SK-N-SH (cell line): Measurements from ENCODE around the gene MAD2L2. TPM values are rescaled to one million over a fixed set of nuclear protein-coding genes. Genes with fewer than 3 reads are reported as not detected.

Experiments used
- CTCF ChIA-PET: fragments of 300-600, 350-600 bp; formaldehyde crosslinking; extraction: SDS; loops from one replicate; lab custom pipeline; 2021; lab: Yijun Ruan, JAX
- POLR2A ChIA-PET: fragments of 350-600 bp; sonication (Branson Sonifier 250); formaldehyde crosslinking; extraction: SDS; loops from one replicate; lab custom pipeline; 2020; ENCODE audit warnings: antibody characterized with exemption, inconsistent platforms; lab: Yijun Ruan, JAX
- DNase-seq: peaks from one replicate; pipeline ENCODE4 v3.0.0; 2012
- H2AFZ ChIP-seq: fragments of 200-600 bp; sonication (generic); 2 replicates; pipeline ENCODE4 v1.8.1; 2016; ENCODE audit warnings: antibody characterized with exemption, mild to moderate bottlenecking, low read depth
- H3F3A ChIP-seq: fragments of 200-600 bp; sonication (generic); replicated peaks from 2 replicates; pipeline ENCODE3; 2016; ENCODE audit warnings: antibody characterized with exemption, mild to moderate bottlenecking; ENCODE audit not compliant: insufficient read depth
- H3K27ac ChIP-seq, 2 experiments: fragments of 200-500 bp in 1 of 2; fragments of 200-600 bp in 1 of 2; sonication (Bioruptor generic) in 1 of 2; sonication (generic), shearing (Covaris generic) in 1 of 2; 2 replicates each; pipeline versions ENCODE4 v1.5.1 to v1.6.1; 2014 to 2016; ENCODE audit warnings: low read depth in 2 of 2, inconsistent platforms in 1 of 2, low read length in 1 of 2, mild to moderate bottlenecking in 1 of 2, mixed read lengths in 1 of 2
- H3K27me3 ChIP-seq: fragments of 200-600 bp; sonication (generic), shearing (Covaris generic); 2 replicates; pipeline ENCODE4 v1.6.1; 2016; ENCODE audit warnings: mixed run types; ENCODE audit not compliant: insufficient read depth
- H3K36me3 ChIP-seq, 2 experiments: fragments of 200-500 bp in 1 of 2; fragments of 200-600 bp in 1 of 2; sonication (Bioruptor generic) in 1 of 2; sonication (generic) in 1 of 2; replicated peaks in 1 of 2; 2 replicates each; pipeline versions ENCODE3 to v1.5.1; 2014 to 2016; ENCODE audit warnings: low read length in 1 of 2, mild to moderate bottlenecking in 1 of 2; ENCODE audit not compliant: insufficient read depth in 2 of 2, control insufficient read depth in 1 of 2
- H3K4me1 ChIP-seq, 2 experiments: fragments of 200-500 bp in 1 of 2; fragments of 200-600 bp in 1 of 2; sonication (Bioruptor generic) in 1 of 2; sonication (generic), shearing (Covaris generic) in 1 of 2; 2 replicates each; pipeline versions ENCODE4 v1.5.1 to v1.6.1; 2014 to 2016; ENCODE audit warnings: low read depth in 1 of 2, low read length in 1 of 2, mixed run types in 1 of 2; ENCODE audit not compliant: insufficient read depth in 2 of 2, control insufficient read depth in 1 of 2
- H3K4me2 ChIP-seq: fragments of 200-600 bp; sonication (generic), shearing (Covaris generic); 2 replicates; pipeline ENCODE4 v1.6.1; 2017; ENCODE audit warnings: mixed run types
- H3K4me3 ChIP-seq, 2 experiments: fragments of 200-500 bp in 1 of 2; fragments of 200-600 bp in 1 of 2; sonication (Bioruptor generic) in 1 of 2; sonication (generic), shearing (Covaris generic) in 1 of 2; 2 replicates each; pipeline versions ENCODE4 v1.5.1 to v1.8.1; 2014 to 2016; ENCODE audit warnings: low read depth in 2 of 2, inconsistent platforms in 1 of 2, low read length in 1 of 2, mild to moderate bottlenecking in 1 of 2, mixed read lengths in 1 of 2, moderate library complexity in 1 of 2
- H3K79me2 ChIP-seq: fragments of 200-600 bp; sonication (generic); 2 replicates; pipeline ENCODE4 v1.8.1; 2017; ENCODE audit warnings: mild to moderate bottlenecking; ENCODE audit not compliant: insufficient read depth
- H3K9ac ChIP-seq: fragments of 200-600 bp; sonication (generic); 2 replicates; pipeline ENCODE4 v1.6.1; 2017; ENCODE audit warnings: mixed run types
- H3K9me2 ChIP-seq: fragments of 200-600 bp; sonication (generic); 2 replicates; pipeline ENCODE4 v1.6.1; 2017; ENCODE audit warnings: mixed run types
- H3K9me3 ChIP-seq: fragments of 200-600 bp; sonication (generic); 2 replicates; pipeline ENCODE4 v1.6.1; 2017; ENCODE audit warnings: mixed run types, mild to moderate bottlenecking, moderate library complexity
- H4K20me1 ChIP-seq: fragments of 200-600 bp; sonication (generic); 2 replicates; pipeline ENCODE4 v1.6.1; 2017; ENCODE audit warnings: mild to moderate bottlenecking, mixed run types; ENCODE audit not compliant: insufficient read depth
- ELF1 ChIP-seq: IDR thresholded peaks from 2 replicates; pipeline ENCODE4 v1.4.0; 2012
- FOSL2 ChIP-seq: IDR thresholded peaks from 2 replicates; pipeline ENCODE4 v1.4.0; 2012; ENCODE audit warnings: low read depth, mild to moderate bottlenecking, moderate library complexity, borderline replicate concordance
- FOXJ3 ChIP-seq: sonication (generic); formaldehyde crosslinking; IDR thresholded peaks from 2 replicates; pipeline ENCODE4 v1.5.1; 2020; ENCODE audit warnings: mild to moderate bottlenecking, missing genetic modification reagents
- GABPA ChIP-seq: IDR thresholded peaks from 2 replicates; pipeline ENCODE4 v1.4.0; 2012; ENCODE audit warnings: low read depth, mild to moderate bottlenecking
- JUND ChIP-seq: IDR thresholded peaks from 2 replicates; pipeline ENCODE4 v1.4.0; 2012
- NRF1 ChIP-seq: IDR thresholded peaks from 2 replicates; pipeline ENCODE4 v1.6.1; 2012; ENCODE audit warnings: low read depth, mild to moderate bottlenecking, low read length
- RAD21 ChIP-seq: IDR thresholded peaks from 2 replicates; pipeline ENCODE4 v1.6.1; 2012; ENCODE audit warnings: mild to moderate bottlenecking, low read length
- RCOR1 ChIP-seq: fragments of 150-350 bp; IDR thresholded peaks from 2 replicates; pipeline ENCODE4 v1.6.1; 2017; ENCODE audit warnings: antibody characterized with exemption, low read length
- RFX5 ChIP-seq: IDR thresholded peaks from 2 replicates; pipeline ENCODE4 v1.6.1; 2012; ENCODE audit warnings: mild to moderate bottlenecking, improper control_type of control experiment, low read length
- RXRA ChIP-seq: IDR thresholded peaks from 2 replicates; pipeline ENCODE4 v1.4.0; 2012; ENCODE audit warnings: low read depth, mild to moderate bottlenecking, borderline replicate concordance
- SIN3A ChIP-seq: IDR thresholded peaks from 2 replicates; pipeline ENCODE4 v1.6.1; 2012; ENCODE audit warnings: low read depth, mild to moderate bottlenecking, low read length, moderate library complexity, borderline replicate concordance
- TEAD4 ChIP-seq: IDR thresholded peaks from 2 replicates; pipeline ENCODE4 v1.4.0; 2012; ENCODE audit warnings: mild to moderate bottlenecking, borderline replicate concordance; ENCODE audit not compliant: insufficient read depth
- WGBS: methylation state at CpG from one replicate; pipeline ENCODE4 v1.1.6; 2017; ENCODE audit warnings: low lambda C conversion rate; 5-methylcytosine and 5-hydroxymethylcytosine counted together
- polyA plus RNA-seq, 3 experiments: library from polyadenylated mRNA; depleted of rRNA; stranded (reverse); fragments of >200 nt; gene quantifications; 2 replicates each; pipeline ENCODE4 v1.2.3, GENCODE V29; 2012
- TF ChIP-seq, protein P1 (sequence below): fragments of 200-600 bp; sonication (generic); IDR thresholded peaks from 2 replicates; pipeline ENCODE4 v1.6.1; 2017; ENCODE audit warnings: antibody characterized with exemption, mild to moderate bottlenecking, moderate library complexity
- TF ChIP-seq, protein P2 (sequence below): IDR thresholded peaks from 2 replicates; pipeline ENCODE4 v1.4.0; 2012; ENCODE audit warnings: low read depth, borderline replicate concordance
- TF ChIP-seq, protein P3 (sequence below): IDR thresholded peaks from 2 replicates; pipeline ENCODE4 v1.4.0; 2012; ENCODE audit warnings: low read depth
- TF ChIP-seq, protein P4 (sequence below): IDR thresholded peaks from 2 replicates; pipeline ENCODE4; 2012
- TF ChIP-seq, protein P5 (sequence below): fragments of 150-350 bp; IDR thresholded peaks from 2 replicates; pipeline ENCODE4 v1.6.1; 2017; ENCODE audit warnings: antibody characterized with exemption, low read length, low read depth, borderline replicate concordance

Gene MAD2L2
- polyA plus RNA-seq, 1 of the 3 experiments (the other 2 are of a cell fraction), result 94.0 TPM

DNA sequence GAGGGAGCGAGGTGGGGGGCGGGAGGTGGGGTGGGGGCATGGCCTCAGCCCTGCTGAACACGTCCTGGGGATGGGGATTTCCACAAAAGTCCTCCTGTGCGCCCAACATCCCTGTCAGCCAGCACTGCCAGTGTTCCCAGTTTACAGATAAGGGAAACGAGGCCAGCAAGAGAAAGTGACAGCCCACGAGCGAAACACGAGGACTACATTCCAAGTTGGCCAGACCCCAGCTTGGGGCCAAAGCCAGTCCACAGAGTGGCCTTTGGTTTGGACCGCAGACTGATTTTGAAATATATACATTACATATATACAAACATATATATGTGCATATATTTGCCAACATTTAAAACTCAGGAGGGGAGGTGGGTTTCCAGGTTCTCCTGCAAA is 31.7 kb downstream of the MAD2L2 start:
- no peak overlapping the region for H3K4me2 ChIP-seq
- no peaks in the 10 kb centered on the region for H3F3A ChIP-seq
- H3K4me1 ChIP-seq, result peaks cover 0 to 19% of the 10 kb centered on the region in 2 experiments; a peak in 1 of 4 replicates
- no peak overlapping the region for H3K27ac ChIP-seq
- no peaks in the 10 kb centered on the region for H3K79me2 ChIP-seq
- no peaks in the 10 kb centered on the region for H3K36me3 ChIP-seq
- no peak for TF ChIP-seq FOSL2
- TF ChIP-seq RAD21, result no peak
- TF ChIP-seq FOXJ3, result no peak
- TF ChIP-seq, protein P1, sequence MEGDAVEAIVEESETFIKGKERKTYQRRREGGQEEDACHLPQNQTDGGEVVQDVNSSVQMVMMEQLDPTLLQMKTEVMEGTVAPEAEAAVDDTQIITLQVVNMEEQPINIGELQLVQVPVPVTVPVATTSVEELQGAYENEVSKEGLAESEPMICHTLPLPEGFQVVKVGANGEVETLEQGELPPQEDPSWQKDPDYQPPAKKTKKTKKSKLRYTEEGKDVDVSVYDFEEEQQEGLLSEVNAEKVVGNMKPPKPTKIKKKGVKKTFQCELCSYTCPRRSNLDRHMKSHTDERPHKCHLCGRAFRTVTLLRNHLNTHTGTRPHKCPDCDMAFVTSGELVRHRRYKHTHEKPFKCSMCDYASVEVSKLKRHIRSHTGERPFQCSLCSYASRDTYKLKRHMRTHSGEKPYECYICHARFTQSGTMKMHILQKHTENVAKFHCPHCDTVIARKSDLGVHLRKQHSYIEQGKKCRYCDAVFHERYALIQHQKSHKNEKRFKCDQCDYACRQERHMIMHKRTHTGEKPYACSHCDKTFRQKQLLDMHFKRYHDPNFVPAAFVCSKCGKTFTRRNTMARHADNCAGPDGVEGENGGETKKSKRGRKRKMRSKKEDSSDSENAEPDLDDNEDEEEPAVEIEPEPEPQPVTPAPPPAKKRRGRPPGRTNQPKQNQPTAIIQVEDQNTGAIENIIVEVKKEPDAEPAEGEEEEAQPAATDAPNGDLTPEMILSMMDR, result no peak
- no peak for TF ChIP-seq JUND
- TF ChIP-seq ELF1, result no peak
- TF ChIP-seq, protein P2, sequence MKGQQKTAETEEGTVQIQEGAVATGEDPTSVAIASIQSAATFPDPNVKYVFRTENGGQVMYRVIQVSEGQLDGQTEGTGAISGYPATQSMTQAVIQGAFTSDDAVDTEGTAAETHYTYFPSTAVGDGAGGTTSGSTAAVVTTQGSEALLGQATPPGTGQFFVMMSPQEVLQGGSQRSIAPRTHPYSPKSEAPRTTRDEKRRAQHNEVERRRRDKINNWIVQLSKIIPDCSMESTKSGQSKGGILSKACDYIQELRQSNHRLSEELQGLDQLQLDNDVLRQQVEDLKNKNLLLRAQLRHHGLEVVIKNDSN, result no peak
- TF ChIP-seq RFX5, result no peak
- TF ChIP-seq TEAD4, result no peak
- no peak for TF ChIP-seq RCOR1
- DNase-seq, result no peak
- H3K9me3 ChIP-seq, result no peaks in the 10 kb centered on the region
- H3K9ac ChIP-seq, result no peak overlapping the region
- no peak overlapping the region for H2AFZ ChIP-seq
- POLR2A ChIA-PET, result no interaction called here
- WGBS, result 70% methylated on average over 9 of the region's 9 CpGs
- CTCF ChIA-PET, result interaction anchor here (0.9 to 9.9 kb wide), 20 partner anchors 7 to 611 kb away, joined by 3 to 205 read pairs (median 8); partner anchors contain the start of genes DISP3 and FBXO6
- no peaks in the 10 kb centered on the region for H3K9me2 ChIP-seq
- no peaks in the 10 kb centered on the region for H4K20me1 ChIP-seq
- H3K27me3 ChIP-seq, result no peaks in the 10 kb centered on the region
- H3K4me3 ChIP-seq, result no peak overlapping the region

DNA sequence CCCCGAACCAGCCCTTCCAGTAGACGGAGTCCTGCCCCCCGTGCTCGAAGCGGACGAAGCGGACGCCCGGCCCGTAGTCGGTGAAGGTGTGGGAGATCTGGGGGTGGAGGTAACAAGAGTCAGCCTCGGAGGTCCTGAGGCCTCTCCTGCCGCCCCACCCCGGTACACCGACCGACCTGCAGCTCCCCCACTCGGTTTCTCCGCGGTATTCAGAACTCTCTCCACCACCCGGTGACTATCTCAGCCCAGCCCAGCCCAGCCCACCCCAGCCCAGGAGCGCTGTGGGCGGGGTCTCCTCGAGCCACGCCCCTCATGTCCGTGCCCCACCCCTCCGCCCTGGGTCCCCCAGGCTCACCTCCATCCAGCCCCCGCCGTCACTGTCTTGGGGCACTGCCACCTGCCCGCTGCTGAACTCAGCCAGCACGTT is 32.2 kb downstream of the MAD2L2 start:
- Histone ChIP-seq H3F3A (no peaks in the 10 kb centered on the region), H2AFZ (no peak overlapping the region), H3K4me3 (no peak overlapping the region), H3K9ac (no peak overlapping the region), H3K27me3 (no peaks in the 10 kb centered on the region), H3K79me2 (no peaks in the 10 kb centered on the region), H3K27ac (no peak overlapping the region), H3K4me1 (peaks cover 0 to 16% of the 10 kb centered on the region in 2 experiments; a peak in 1 of 4 replicates), H3K9me3 (no peaks in the 10 kb centered on the region), H4K20me1 (no peaks in the 10 kb centered on the region), H3K4me2 (no peak overlapping the region), H3K9me2 (no peaks in the 10 kb centered on the region), H3K36me3 (no peaks in the 10 kb centered on the region)
- ChIA-PET POLR2A (no interaction called here), CTCF (interaction anchor here (1.5 to 9.9 kb wide), 8 partner anchors 15 to 611 kb away, joined by 3 to 205 read pairs (median 24); partner anchors contain the start of gene FBXO6)
- WGBS, result 77% methylated on average over 26 of the region's 30 CpGs
- DNase-seq, result no peak
- TF ChIP-seq, protein P3, sequence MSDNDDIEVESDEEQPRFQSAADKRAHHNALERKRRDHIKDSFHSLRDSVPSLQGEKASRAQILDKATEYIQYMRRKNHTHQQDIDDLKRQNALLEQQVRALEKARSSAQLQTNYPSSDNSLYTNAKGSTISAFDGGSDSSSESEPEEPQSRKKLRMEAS, result no peak
- TF ChIP-seq, protein P4, sequence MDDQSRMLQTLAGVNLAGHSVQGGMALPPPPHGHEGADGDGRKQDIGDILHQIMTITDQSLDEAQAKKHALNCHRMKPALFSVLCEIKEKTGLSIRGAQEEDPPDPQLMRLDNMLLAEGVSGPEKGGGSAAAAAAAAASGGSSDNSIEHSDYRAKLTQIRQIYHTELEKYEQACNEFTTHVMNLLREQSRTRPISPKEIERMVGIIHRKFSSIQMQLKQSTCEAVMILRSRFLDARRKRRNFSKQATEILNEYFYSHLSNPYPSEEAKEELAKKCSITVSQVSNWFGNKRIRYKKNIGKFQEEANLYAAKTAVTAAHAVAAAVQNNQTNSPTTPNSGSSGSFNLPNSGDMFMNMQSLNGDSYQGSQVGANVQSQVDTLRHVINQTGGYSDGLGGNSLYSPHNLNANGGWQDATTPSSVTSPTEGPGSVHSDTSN, result no peak
- TF ChIP-seq FOSL2 (no peak), SIN3A (no peak), RXRA (no peak), ELF1 (no peak), RCOR1 (no peak), NRF1 (no peak), FOXJ3 (no peak), GABPA (no peak)
- TF ChIP-seq, protein P1, result no peak
- TF ChIP-seq, protein P5, sequence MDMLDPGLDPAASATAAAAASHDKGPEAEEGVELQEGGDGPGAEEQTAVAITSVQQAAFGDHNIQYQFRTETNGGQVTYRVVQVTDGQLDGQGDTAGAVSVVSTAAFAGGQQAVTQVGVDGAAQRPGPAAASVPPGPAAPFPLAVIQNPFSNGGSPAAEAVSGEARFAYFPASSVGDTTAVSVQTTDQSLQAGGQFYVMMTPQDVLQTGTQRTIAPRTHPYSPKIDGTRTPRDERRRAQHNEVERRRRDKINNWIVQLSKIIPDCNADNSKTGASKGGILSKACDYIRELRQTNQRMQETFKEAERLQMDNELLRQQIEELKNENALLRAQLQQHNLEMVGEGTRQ, result no peak
